Measurements from ENCODE around the gene TNS1.

TNS1 gene

DNA sequence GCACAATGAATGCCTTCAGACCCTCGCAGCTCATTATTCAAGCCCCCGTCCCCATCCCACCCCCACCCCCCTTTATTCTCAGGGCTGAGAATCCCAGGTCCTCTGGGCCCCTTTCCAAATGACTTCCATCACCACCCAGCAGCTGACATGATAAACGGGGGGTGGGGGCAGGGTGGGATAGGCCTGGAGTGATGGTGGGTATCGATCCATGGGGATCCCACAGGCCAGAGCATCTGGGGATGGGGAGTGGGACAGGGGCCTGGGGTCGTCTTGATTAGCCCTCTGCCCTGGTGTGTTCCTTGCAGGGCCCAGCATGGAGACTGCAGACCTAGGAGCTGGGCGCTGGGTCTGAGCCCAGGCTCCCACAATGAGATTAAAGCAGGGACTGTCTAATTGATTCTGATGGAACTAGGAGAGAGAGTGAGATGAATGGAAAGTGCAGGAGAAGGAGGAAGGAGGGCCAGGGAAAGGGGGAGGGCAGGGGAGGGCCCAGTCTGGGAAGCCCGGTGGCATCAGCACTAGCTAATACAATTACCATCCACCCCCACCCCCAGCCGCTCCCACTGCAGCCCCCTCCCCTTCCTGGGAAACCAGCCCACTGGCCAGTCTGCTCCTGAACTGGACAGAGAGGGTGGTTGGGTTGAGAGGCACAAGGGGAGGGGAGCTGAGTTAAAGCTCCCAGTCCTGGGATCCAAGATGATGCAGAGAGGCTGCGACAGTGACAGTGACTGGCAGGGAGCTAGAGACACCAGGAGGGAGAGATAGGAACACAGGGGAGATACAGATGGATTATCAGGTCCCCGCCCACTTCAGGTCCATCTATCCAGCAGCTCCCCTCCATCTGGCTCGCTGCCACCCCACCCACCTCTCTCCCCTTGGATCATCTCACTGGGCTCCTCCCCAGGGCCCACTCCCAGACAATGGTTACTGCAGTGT lies 13.1 kb upstream of the TNS1 start:
- DNase-seq (ENCODE audit: low spot score), result no peak

GRCh38 chr2:218014706-218015585 lies 12.2 kb upstream of the TNS1 start:
- DNase-seq (ENCODE audit: low spot score), result no peak

- no peak for DNase-seq (ENCODE audit: low spot score)
Measured at GRCh38 chr2:218013289-218013688, 10.5 kb upstream of the TNS1 start.

DNA sequence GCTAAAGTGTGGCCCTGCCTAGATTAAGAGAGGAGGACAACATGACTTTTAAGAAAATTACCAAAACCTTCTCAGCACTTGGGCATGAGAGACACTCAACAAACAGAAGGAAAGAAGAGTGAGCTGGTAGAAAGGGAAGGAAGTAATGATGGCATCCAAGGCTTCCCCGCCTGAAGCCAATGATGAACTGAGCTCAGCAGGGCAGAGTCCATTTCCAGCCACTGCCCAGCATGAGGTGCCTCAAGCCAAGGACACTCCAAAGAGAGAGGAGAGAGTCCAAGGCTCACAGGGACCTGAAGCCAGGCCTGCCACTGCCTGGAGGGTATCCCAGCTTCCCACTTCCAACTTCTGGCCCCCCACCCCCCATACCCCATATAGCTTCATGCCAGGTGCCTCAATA lies 9.5 kb upstream of the TNS1 start:
- DNase-seq (ENCODE audit: low spot score), result no peak

- no peak for DNase-seq (ENCODE audit: low spot score)
Measured at GRCh38 chr2:218011653-218012040, 8.9 kb upstream of the TNS1 start.

DNA sequence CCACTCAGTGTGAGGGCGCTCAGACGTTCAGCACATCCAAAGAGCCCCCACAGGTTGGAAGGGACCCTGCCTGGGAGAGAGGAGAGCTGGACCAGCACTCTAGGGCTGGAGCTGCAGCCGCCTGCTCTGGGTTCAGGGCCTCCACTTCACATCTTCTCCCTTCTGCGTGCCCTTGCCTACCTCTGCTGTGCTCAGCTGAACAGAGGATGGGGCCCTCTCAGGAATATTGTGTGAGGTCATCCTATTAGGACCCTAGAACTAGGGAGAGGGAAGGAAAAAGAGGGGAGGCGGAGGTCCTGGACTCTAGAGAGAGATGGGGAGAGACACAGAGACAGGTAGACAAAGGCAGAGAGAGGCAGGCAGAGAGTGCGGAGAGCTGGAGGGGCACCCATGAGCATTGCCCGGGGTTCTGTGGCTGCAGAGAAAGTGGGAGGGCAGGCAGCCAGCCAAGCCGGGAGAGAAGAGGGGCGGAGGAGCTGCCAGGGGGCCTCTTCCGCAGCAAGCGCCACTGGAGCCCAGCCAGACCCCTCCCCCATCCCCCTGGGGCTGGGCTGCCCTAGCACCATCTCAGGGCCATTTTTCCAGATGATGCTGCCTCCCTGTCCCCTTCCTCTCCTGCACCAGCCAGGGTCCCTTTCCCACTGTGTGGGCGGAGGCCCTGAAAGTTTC lies 8.3 kb upstream of the TNS1 start:
- DNase-seq (ENCODE audit: low spot score), result no peak

GRCh38 chr2:218010140-218010983 lies 7.6 kb upstream of the TNS1 start:
- no peak for DNase-seq (ENCODE audit: low spot score)

- no peak for DNase-seq (ENCODE audit: low spot score)
Measured at GRCh38 chr2:218009765-218010139, 7.0 kb upstream of the TNS1 start.

GRCh38 chr2:218009231-218009630 lies 6.4 kb upstream of the TNS1 start:
- DNase-seq (ENCODE audit: low spot score), result no peak

DNA sequence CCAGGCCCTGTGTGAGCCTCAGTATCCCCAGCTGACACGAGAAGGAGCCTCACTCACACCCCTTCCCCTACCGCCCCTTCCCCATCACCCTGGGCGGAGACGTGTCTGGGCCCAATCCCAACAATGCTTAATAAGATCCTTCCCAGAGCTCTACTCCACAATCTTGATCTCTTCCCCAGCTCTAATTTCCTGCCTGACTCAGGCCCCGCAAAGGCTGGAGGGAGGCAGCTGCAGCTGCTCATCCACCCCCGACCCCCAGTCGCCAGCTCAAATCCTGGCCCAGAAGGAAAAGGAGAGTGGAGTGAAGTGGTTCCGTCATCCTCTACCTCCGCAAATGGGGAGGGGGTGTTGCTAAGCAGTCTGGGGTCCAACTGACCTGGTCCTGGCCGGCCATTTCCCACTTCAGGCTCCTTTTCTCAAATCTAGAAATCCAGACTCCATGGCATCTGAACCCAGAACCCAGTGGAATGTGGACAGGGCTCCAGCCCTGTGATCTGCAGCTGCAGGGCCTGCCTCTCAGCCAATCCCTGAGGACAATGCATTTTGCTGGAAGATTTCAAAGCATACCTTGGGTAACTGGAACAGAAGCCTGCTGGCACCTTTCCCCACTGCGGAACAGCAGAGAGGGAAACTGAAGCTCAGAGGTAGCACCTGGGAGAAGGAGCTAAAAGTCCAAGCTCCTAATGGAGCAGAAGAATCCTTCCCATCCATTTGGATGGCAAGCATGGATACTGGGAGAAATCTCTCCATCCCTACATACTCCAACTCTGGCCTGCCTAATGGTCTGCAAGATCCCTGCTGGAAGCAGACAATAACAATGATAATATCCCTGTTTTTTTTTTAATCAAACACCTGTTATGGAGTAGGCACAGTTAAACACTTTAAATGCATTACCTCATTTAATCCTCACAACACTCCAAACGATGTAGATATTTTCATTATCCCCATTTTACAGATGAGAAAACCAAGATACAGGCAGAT lies 5.6 kb upstream of the TNS1 start:
- no peak for DNase-seq (ENCODE audit: low spot score)

GRCh38 chr2:218006741-218007140 lies 3.9 kb upstream of the TNS1 start:
- DNase-seq (ENCODE audit: low spot score), result no peak

DNA sequence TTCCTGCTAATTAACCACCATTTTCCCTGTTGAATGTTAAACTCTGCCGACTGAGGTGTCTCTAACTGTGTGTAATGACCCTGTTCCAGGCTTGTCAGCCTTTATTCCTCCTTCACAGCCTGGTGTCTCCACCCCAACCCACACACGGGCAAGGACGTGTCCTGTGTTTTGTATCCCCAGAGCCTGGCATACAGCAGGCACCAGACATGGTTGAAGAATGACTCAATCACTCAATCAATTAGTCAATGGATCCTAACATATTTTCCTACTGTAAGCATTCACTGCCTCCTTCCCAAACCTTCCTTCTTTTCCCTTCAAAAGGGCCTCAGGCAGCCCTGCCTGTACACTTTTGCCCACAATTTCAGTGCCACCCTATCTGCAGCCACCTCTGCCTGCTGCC lies 2.7 kb upstream of the TNS1 start:
- no peak for DNase-seq (ENCODE audit: low spot score)

DNA sequence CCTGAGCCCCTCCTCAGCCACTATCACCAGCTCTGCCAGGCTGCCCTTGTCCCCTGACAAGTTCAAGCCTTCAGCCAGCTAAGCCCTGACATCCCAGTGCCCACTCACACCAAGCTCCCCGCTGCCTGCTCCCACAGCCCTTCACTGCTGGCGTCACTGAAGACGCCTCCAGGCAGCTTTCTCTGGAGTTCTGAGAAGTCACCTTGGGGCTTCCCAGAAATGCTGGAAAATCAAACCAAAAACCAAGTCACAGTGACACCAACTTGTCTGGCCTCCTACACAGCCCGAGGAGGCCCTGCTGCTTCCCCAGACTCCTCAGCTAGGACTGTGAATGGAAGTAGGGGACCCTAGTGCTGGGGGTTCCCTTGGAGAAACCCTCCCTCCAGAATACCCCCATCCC lies 2.2 kb upstream of the TNS1 start:
- DNase-seq (ENCODE audit: low spot score), result no peak

- DNase-seq (ENCODE audit: low spot score), result no peak
Measured at GRCh38 chr2:218003981-218004419, 1.2 kb upstream of the TNS1 start.

DNA sequence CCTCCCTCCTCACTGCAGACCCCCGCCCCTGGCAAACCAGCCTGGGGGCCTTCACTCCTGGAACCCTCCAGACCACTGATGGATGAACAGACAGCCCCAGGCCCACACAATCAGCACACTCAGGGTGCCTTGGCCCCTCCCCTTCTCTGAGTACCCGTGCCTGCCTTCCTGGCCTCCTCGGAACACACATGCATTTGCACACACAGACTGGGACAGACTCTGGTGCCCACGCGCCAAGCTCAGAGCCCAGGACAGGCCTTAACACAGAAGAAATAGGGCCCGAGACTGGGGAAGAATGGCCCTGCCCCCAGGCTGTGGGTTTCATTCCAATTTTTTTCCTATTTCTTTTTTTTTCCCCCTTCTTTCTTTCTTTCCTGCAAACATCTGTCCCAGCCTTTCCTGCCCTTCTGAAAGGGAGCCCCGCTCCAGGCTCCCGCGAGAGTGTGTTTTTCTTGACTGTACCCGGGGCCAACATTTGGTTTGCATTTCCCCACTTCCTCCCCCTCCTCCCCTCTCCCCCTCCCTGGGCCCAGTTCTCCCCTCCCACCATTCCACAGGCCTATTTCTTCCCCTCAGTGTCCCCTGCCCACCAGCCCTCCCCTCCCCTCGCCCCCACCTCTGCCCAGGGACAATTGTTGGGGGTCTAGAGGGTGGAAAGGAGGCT lies 618 bp upstream of the TNS1 start:
- no peak for DNase-seq (ENCODE audit: low spot score)

GRCh38 chr2:218002143-218002844 lies 501 bp downstream of the TNS1 start:
- no peak for DNase-seq (ENCODE audit: low spot score)

DNA sequence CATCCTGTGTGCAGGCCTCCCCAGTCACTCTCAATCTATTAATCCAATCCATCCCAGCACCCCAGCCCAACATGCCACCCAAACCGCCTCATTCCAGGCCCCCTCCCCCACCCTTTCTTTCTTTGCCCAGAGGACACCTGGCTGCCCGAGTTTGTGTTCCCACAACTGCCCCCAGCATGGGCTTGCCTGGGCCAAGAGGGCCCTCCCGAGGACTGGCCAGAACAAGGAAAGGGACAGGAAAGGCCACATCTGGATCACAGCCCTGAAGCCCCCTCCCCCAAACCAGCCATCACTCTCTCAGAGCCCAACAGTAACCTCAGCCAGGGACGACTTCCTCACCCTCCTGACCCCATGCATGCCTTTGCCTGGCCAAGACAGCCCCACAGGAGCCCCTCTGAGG lies 1.2 kb downstream of the TNS1 start:
- DNase-seq (ENCODE audit: low spot score), result no peak

GRCh38 chr2:218000136-218000535 lies 2.7 kb downstream of the TNS1 start:
- no peak for DNase-seq (ENCODE audit: low spot score)

DNA sequence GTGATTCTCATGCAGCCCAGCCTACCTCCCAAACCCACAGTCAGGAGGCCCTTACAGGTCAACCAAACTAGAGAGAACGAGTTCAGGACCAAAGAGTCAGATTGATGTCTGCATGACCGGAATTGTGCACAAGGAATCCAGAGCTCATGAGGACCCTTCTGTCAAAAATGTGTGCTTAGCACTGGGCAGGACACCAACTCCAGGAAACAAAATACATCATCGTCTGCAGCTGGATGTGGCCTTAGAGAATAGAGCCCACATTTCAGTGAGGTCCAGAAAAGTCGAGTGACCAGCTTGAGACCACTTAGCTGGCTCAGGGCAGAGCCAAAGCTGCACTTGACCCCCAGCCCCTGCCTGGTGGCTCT lies 3.2 kb downstream of the TNS1 start:
- no peak for DNase-seq (ENCODE audit: low spot score)

All from activated CD4-positive, alpha-beta T cell treated with anti-CD3 and anti-CD28 coated beads, Interleukin-2, Interleukin-4, amounts not matched to agents 100 ng/mL and 50 ng/mL, durations not matched to agents 16 hours and 8 hours (primary cell).